Liver (tissue), 9 donors: ENCODE measurements around the gene PDE2A. TPM values are rescaled to one million over a fixed set of nuclear protein-coding genes. Genes with fewer than 3 reads are reported as not detected.

Source experiments
- DNase-seq: peaks from one replicate; pipeline ENCODE4 v3.0.0-alpha.2; 2017; ENCODE audit warnings: low spot score
- H3K27ac ChIP-seq, 2 donors: one replicate each; pipeline ENCODE4 v1.7.0; 2013; ENCODE audit warnings: inconsistent platforms in 2 of 2, low read length in 2 of 2, control low read depth in 1 of 2, low read depth in 1 of 2, mild to moderate bottlenecking in 1 of 2
- H3K27me3 ChIP-seq, 4 donors: one replicate each; pipeline versions ENCODE4 v1.6.1 to v1.7.0; 2013; ENCODE audit warnings: low read length in 3 of 4, inconsistent platforms in 1 of 4, mild to moderate bottlenecking in 1 of 4, moderate library complexity in 1 of 4; ENCODE audit not compliant: control insufficient read depth in 4 of 4, insufficient read depth in 4 of 4
- H3K36me3 ChIP-seq, 4 donors: one replicate each; pipeline versions ENCODE4 v1.6.1 to v1.7.0; 2013; ENCODE audit warnings: low read length in 3 of 4, mild to moderate bottlenecking in 3 of 4, low read depth in 1 of 4, moderate library complexity in 1 of 4; ENCODE audit not compliant: control insufficient read depth in 4 of 4, insufficient read depth in 3 of 4
- H3K4me1 ChIP-seq, 4 donors: one replicate each; pipeline versions ENCODE4 v1.6.1 to v1.7.0; 2013; ENCODE audit warnings: low read length in 3 of 4, mild to moderate bottlenecking in 3 of 4, moderate library complexity in 1 of 4; ENCODE audit not compliant: control insufficient read depth in 4 of 4, insufficient read depth in 4 of 4
- H3K4me3 ChIP-seq, 3 donors: one replicate each; pipeline versions ENCODE4 v1.6.1 to v1.7.0; 2013; ENCODE audit warnings: low read length in 3 of 3, control low read depth in 1 of 3, low read depth in 1 of 3, mild to moderate bottlenecking in 1 of 3
- H3K9ac ChIP-seq, 2 donors: one replicate each; pipeline ENCODE4 v1.7.0; 2013; ENCODE audit warnings: low read length in 2 of 2, mild to moderate bottlenecking in 2 of 2, moderate library complexity in 2 of 2, control low read depth in 1 of 2, low read depth in 1 of 2
- H3K9me3 ChIP-seq, 4 donors: one replicate each; pipeline versions ENCODE4 v1.6.1 to v1.7.0; 2013; ENCODE audit warnings: low read length in 3 of 4; ENCODE audit not compliant: control insufficient read depth in 4 of 4
- ATF3 ChIP-seq: IDR thresholded peaks from 2 replicates; pipeline ENCODE4 v1.6.1; 2016; ENCODE audit warnings: antibody characterized with exemption
- CTCF ChIP-seq: fragments of 150-350 bp; IDR thresholded peaks from 2 replicates; pipeline ENCODE4 v1.5.1; 2017; ENCODE audit warnings: improper control_type of control experiment, low read depth, low read length; ENCODE audit not compliant: missing input control
- EGR1 ChIP-seq, 2 donors: IDR thresholded peaks; 2 replicates each; pipeline ENCODE4 v1.6.1; 2016 to 2018; ENCODE audit warnings: antibody characterized with exemption in 2 of 2, low read depth in 2 of 2
- GABPA ChIP-seq, 2 donors: IDR thresholded peaks in 1 of 2; conservative IDR thresholded peaks in 1 of 2; 2 replicates each; pipeline ENCODE4 v1.6.1; 2016; ENCODE audit warnings: antibody characterized with exemption in 2 of 2, mild to moderate bottlenecking in 1 of 2, moderate library complexity in 1 of 2
- HNF4A ChIP-seq, 2 donors: conservative IDR thresholded peaks; 2 replicates each; pipeline ENCODE4 v1.6.1; 2016; ENCODE audit warnings: antibody characterized with exemption in 2 of 2, mild to moderate bottlenecking in 2 of 2
- MAX ChIP-seq: IDR thresholded peaks from 2 replicates; pipeline ENCODE4 v1.6.1; 2016; ENCODE audit warnings: antibody characterized with exemption
- NR2F2 ChIP-seq: IDR thresholded peaks from 2 replicates; pipeline ENCODE4 v1.6.1; 2016; ENCODE audit warnings: antibody characterized with exemption
- RAD21 ChIP-seq, 2 donors: IDR thresholded peaks; 2 replicates each; pipeline ENCODE4 v1.6.1; 2016; ENCODE audit warnings: antibody characterized with exemption in 2 of 2, mild to moderate bottlenecking in 2 of 2
- YY1 ChIP-seq: IDR thresholded peaks from 2 replicates; pipeline ENCODE4 v1.6.1; 2016; ENCODE audit warnings: antibody characterized with exemption, mild to moderate bottlenecking
- WGBS: extraction: QIAGEN DNeasy Blood & Tissue Kit; methylation state at CpG from one replicate; pipeline ENCODE4 v1.1.7; 2013; 5-methylcytosine and 5-hydroxymethylcytosine counted together
- polyA plus RNA-seq, 2 donors: library from polyadenylated mRNA; stranded (reverse) in 1 of 2; unstranded in 1 of 2; fragments of 200-250 nt in 1 of 2; fragments of >200 nt in 1 of 2; fragmentation: Nextera tagmentation in 1 of 2; extraction: Ambion mirVana in 1 of 2; gene quantifications; one replicate each; pipeline versions ENCODE4 v1.2.1 to v1.2.3, GENCODE V29; 2013 to 2015
- total RNA-seq, 2 donors: library from RNA; depleted of rRNA; stranded (reverse); fragments of >200 nt; gene quantifications; one replicate each; pipeline ENCODE4 v1.2.3, GENCODE V29; 2014
- donor health status: healthy.
- donor health status: healthy.
- donor health status: healthy.
- donor health status: healthy.
- donor health status: healthy.

Gene PDE2A
- total and polyA plus RNA-seq, 4 donors, result 4.3 to 32.8 (median 12.9) TPM

GRCh38 chr11:72686639-72687220 is 12.5 kb upstream of the PDE2A start:
- H3K27ac ChIP-seq, result no peak overlapping the region
- TF ChIP-seq ATF3, result no peak
- peaks cover 10 to 68% (median 26%) of the 10 kb centered on the region in 4 donors for H3K36me3 ChIP-seq

GRCh38 chr11:72685560-72686480 is 11.6 kb upstream of the PDE2A start:
- peaks cover 7 to 59% (median 20%) of the 10 kb centered on the region in 4 donors for H3K36me3 ChIP-seq

More at GRCh38 chr11:72686639-72687220, 12.5 kb upstream of the PDE2A start:
- WGBS, result 81% methylated on average over 8 of the region's 8 CpGs
- Histone ChIP-seq H3K9ac (no peak overlapping the region), H3K27me3 (no peaks in the 10 kb centered on the region), H3K9me3 (no peaks in the 10 kb centered on the region), H3K4me3 (no peak overlapping the region), H3K4me1 (no peaks in the 10 kb centered on the region)
- DNase-seq, result no peak

GRCh38 chr11:72684236-72684912 is 10.2 kb upstream of the PDE2A start:
- WGBS, result 77% methylated on average over 9 of the region's 9 CpGs
- TF ChIP-seq CTCF, result peak; percentile 47
- TF ChIP-seq RAD21 (IDR thresholded peaks at IDR 0.05), result peak; percentile 46 to 74
- no peak for TF ChIP-seq ATF3
- H3K4me1 ChIP-seq, result no peaks in the 10 kb centered on the region
- no peak overlapping the region for H3K27ac ChIP-seq
- no peaks in the 10 kb centered on the region for H3K9me3 ChIP-seq
- no peak overlapping the region for H3K4me3 ChIP-seq
- no peaks in the 10 kb centered on the region for H3K27me3 ChIP-seq
- DNase-seq, result peak; percentile 50
- peaks cover 4 to 45% (median 16%) of the 10 kb centered on the region in 4 donors for H3K36me3 ChIP-seq
- no peak overlapping the region for H3K9ac ChIP-seq

More at GRCh38 chr11:72685560-72686480, 11.6 kb upstream of the PDE2A start:
- no peaks in the 10 kb centered on the region for H3K27me3 ChIP-seq
- H3K4me1 ChIP-seq, result no peaks in the 10 kb centered on the region
- no peaks in the 10 kb centered on the region for H3K9me3 ChIP-seq
- no peak overlapping the region for H3K9ac ChIP-seq
- H3K27ac ChIP-seq, result no peak overlapping the region
- 86% methylated on average over 24 of the region's 24 CpGs for WGBS
- no peak for TF ChIP-seq GABPA (IDR thresholded peaks at IDR 0.05 in 1 of 2, conservative IDR thresholded peaks at IDR 0.05 in 1 of 2)
- no peak for TF ChIP-seq CTCF
- TF ChIP-seq NR2F2, result no peak
- TF ChIP-seq HNF4A (conservative IDR thresholded peaks at IDR 0.05), result no peak
- TF ChIP-seq YY1, result no peak
- TF ChIP-seq MAX, result no peak
- no peak for TF ChIP-seq EGR1 (IDR thresholded peaks at IDR 0.05; ENCODE audit: low read depth in 2 of 2)
- no peak for DNase-seq
- no peak overlapping the region for H3K4me3 ChIP-seq
